HEK293 (cell line): Measurements from ENCODE around the gene TNIK.

ENCODE experiments used
- CTCF ChIA-PET: fragments of 350-600 bp; formaldehyde crosslinking; extraction: SDS; loops from one replicate; lab custom pipeline; 2021; ENCODE audit warnings: antibody characterized with exemption; lab: Yijun Ruan, JAX
- POLR2A ChIA-PET: fragments of 300-600 bp; formaldehyde crosslinking; extraction: SDS; loops from one replicate; lab custom pipeline; 2020; ENCODE audit warnings: antibody characterized with exemption, inconsistent platforms; lab: Yijun Ruan, JAX
- H3K27ac ChIP-seq: fragments of 200-500 bp; sonication (Bioruptor generic); 2 replicates; pipeline ENCODE4 v1.5.1; 2014; ENCODE audit warnings: low read depth, low read length, control low read depth, inconsistent platforms; ENCODE audit errors: extremely low read depth
- H3K36me3 ChIP-seq, 2 experiments: fragments of 200-500 bp in 1 of 2; sonication (Bioruptor generic) in 1 of 2; 1 replicate in 1 of 2; 2 replicates in 1 of 2; pipeline ENCODE4 v1.5.1; 2014 to 2017; ENCODE audit warnings: inconsistent platforms in 2 of 2, low read length in 2 of 2; ENCODE audit not compliant: control insufficient read depth in 2 of 2, insufficient read depth in 1 of 2
- H3K4me1 ChIP-seq: fragments of 200-500 bp; sonication (Bioruptor generic); 2 replicates; pipeline ENCODE4 v1.5.1; 2014; ENCODE audit warnings: mild to moderate bottlenecking, low read length, inconsistent platforms; ENCODE audit not compliant: control insufficient read depth, insufficient read depth
- H3K4me3 ChIP-seq: 2 replicates; pipeline ENCODE4 v1.5.1; 2011; ENCODE audit warnings: low read depth, mild to moderate bottlenecking, control low read depth, low read length, moderate library complexity
- H3K9me3 ChIP-seq: fragments of 200-500 bp; sonication (Bioruptor generic); 2 replicates; pipeline ENCODE4 v1.5.1; 2014; ENCODE audit warnings: low read depth, low read length, inconsistent platforms; ENCODE audit not compliant: control insufficient read depth, insufficient read depth
- REPIN1 ChIP-seq: fragments of 450-650 bp; formaldehyde crosslinking; IDR thresholded peaks from 2 replicates; pipeline ENCODE4 v1.5.1; 2017; ENCODE audit warnings: missing biosample characterization, missing genetic modification characterization, low read depth
- SALL2 ChIP-seq: fragments of 450-650 bp; formaldehyde crosslinking; IDR thresholded peaks from 2 replicates; pipeline ENCODE4 v1.5.0; 2017; ENCODE audit warnings: missing biosample characterization, mild to moderate bottlenecking, missing genetic modification characterization, borderline replicate concordance
- WT1 ChIP-seq: fragments of 450-650 bp; formaldehyde crosslinking; IDR thresholded peaks from 2 replicates; pipeline ENCODE4 v1.5.1; 2016; ENCODE audit warnings: missing biosample characterization, missing genetic modification characterization
- ZEB2 ChIP-seq: fragments of 450-650 bp; formaldehyde crosslinking; IDR thresholded peaks from 2 replicates; pipeline ENCODE4 v1.5.1; 2016; ENCODE audit warnings: missing biosample characterization, missing genetic modification characterization
- ZNF138 ChIP-seq: fragments of 450-650 bp; formaldehyde crosslinking; IDR thresholded peaks from 2 replicates; pipeline ENCODE4 v1.5.1; 2016; ENCODE audit warnings: missing biosample characterization, missing genetic modification characterization, borderline replicate concordance
- ZNF214 ChIP-seq: fragments of 450-650 bp; formaldehyde crosslinking; IDR thresholded peaks from 2 replicates; pipeline ENCODE4 v1.5.1; 2017; ENCODE audit warnings: missing biosample characterization, mild to moderate bottlenecking, missing genetic modification characterization, borderline replicate concordance
- ZNF221 ChIP-seq: fragments of 450-650 bp; formaldehyde crosslinking; IDR thresholded peaks from 2 replicates; pipeline ENCODE4 v1.5.1; 2017; ENCODE audit warnings: missing biosample characterization, missing genetic modification characterization, borderline replicate concordance
- ZNF239 ChIP-seq: fragments of 450-650 bp; formaldehyde crosslinking; IDR thresholded peaks from 2 replicates; pipeline ENCODE4 v1.5.1; 2016; ENCODE audit warnings: missing biosample characterization, missing genetic modification characterization
- ZNF248 ChIP-seq: fragments of 450-650 bp; formaldehyde crosslinking; IDR thresholded peaks from 2 replicates; pipeline ENCODE4 v1.5.1; 2017; ENCODE audit warnings: missing biosample characterization, missing genetic modification characterization
- ZNF324 ChIP-seq: fragments of 450-650 bp; formaldehyde crosslinking; IDR thresholded peaks from 2 replicates; pipeline ENCODE4 v1.5.1; 2016; ENCODE audit warnings: missing biosample characterization, missing genetic modification characterization
- ZNF654 ChIP-seq: fragments of 450-650 bp; formaldehyde crosslinking; IDR thresholded peaks from 2 replicates; pipeline ENCODE4 v1.5.1; 2016; ENCODE audit warnings: low read depth, missing biosample characterization, missing genetic modification characterization
- ZNF664 ChIP-seq: fragments of 450-650 bp; formaldehyde crosslinking; IDR thresholded peaks from 2 replicates; pipeline ENCODE4 v1.5.1; 2016; ENCODE audit warnings: missing biosample characterization, missing genetic modification characterization
- ZNF792 ChIP-seq: fragments of 450-650 bp; formaldehyde crosslinking; IDR thresholded peaks from 2 replicates; pipeline ENCODE4 v1.5.1; 2016; ENCODE audit warnings: missing biosample characterization, missing genetic modification characterization
- ZSCAN23 ChIP-seq: fragments of 450-650 bp; formaldehyde crosslinking; IDR thresholded peaks from 2 replicates; pipeline ENCODE4 v1.5.1; 2016; ENCODE audit warnings: missing biosample characterization, missing genetic modification characterization
- TF ChIP-seq, protein P1 (sequence below): fragments of 450-650 bp; formaldehyde crosslinking; IDR thresholded peaks from 2 replicates; pipeline ENCODE4 v1.5.1; 2017; ENCODE audit warnings: missing biosample characterization, missing genetic modification characterization
- TF ChIP-seq, protein P2 (sequence below): fragments of 450-650 bp; formaldehyde crosslinking; IDR thresholded peaks from 2 replicates; pipeline ENCODE4 v1.5.1; 2016; ENCODE audit warnings: missing biosample characterization, missing genetic modification characterization
- TF ChIP-seq, protein P3 (sequence below): fragments of 450-650 bp; formaldehyde crosslinking; conservative IDR thresholded peaks from 2 replicates; pipeline ENCODE4 v1.5.1; 2016; ENCODE audit warnings: low read depth, missing biosample characterization, missing genetic modification characterization

The TNIK gene

DNA sequence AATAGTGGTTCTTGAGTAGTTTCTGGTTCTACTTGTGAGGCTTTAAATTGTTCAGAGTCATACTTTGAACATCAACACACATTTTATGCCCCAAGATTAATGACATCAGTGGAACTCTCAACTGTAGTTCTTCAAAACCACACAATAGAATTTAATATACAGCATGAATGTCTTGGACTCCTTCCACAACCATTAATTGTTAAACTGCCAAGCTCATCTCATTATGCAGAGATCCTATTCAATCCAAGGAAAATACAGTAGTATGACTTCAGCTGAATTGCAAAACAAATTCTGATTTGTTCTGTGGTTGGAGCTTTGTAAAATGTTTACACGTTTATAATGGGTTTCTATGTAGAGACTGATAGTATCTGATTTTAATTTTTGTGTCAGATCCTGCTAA lies 234.5 kb downstream of the TNIK start:
- H3K27ac ChIP-seq = no peak overlapping the region
- ChIA-PET CTCF (no interaction called here), POLR2A (no interaction called here)
- no peaks in the 10 kb centered on the region for H3K9me3 ChIP-seq
- peaks cover 0 to 3% of the 10 kb centered on the region in 2 experiments; a peak in 1 of 3 replicates for H3K36me3 ChIP-seq
- TF ChIP-seq, protein P1, sequence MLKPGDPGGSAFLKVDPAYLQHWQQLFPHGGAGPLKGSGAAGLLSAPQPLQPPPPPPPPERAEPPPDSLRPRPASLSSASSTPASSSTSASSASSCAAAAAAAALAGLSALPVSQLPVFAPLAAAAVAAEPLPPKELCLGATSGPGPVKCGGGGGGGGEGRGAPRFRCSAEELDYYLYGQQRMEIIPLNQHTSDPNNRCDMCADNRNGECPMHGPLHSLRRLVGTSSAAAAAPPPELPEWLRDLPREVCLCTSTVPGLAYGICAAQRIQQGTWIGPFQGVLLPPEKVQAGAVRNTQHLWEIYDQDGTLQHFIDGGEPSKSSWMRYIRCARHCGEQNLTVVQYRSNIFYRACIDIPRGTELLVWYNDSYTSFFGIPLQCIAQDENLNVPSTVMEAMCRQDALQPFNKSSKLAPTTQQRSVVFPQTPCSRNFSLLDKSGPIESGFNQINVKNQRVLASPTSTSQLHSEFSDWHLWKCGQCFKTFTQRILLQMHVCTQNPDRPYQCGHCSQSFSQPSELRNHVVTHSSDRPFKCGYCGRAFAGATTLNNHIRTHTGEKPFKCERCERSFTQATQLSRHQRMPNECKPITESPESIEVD = no peak
- TF ChIP-seq, protein P2, sequence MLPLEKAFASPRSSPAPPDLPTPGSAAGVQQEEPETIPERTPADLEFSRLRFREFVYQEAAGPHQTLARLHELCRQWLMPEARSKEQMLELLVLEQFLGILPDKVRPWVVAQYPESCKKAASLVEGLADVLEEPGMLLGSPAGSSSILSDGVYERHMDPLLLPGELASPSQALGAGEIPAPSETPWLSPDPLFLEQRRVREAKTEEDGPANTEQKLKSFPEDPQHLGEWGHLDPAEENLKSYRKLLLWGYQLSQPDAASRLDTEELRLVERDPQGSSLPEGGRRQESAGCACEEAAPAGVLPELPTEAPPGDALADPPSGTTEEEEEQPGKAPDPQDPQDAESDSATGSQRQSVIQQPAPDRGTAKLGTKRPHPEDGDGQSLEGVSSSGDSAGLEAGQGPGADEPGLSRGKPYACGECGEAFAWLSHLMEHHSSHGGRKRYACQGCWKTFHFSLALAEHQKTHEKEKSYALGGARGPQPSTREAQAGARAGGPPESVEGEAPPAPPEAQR (tag by site-specific recombination) = no peak
- H3K4me1 ChIP-seq = peaks cover 10% of the 10 kb centered on the region
- no peak overlapping the region for H3K4me3 ChIP-seq

DNA sequence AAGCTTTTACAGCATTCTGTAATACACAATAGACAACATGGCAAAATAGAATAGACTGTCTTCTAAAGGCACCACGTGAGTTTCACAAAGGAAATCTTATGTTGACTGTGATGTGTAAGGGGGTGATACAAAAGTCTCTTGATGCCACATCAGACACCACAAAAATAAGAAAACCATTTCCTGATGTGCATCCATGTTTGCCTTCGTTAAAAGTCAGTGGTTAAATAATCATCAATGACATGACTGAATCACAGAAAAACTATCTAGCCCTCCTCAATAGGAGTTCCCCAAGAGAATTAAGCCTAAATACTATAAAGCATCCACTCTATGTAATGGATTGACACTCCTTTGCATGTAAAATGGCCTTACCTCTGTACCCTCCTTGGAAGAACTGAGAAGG lies 235.0 kb downstream of the TNIK start:
- H3K36me3 ChIP-seq = peaks cover 0 to 3% of the 10 kb centered on the region in 2 experiments; a peak in 1 of 3 replicates
- TF ChIP-seq ZNF792 (tag by site-specific recombination) = no peak
- TF ChIP-seq ZNF214 (tag by site-specific recombination) = no peak
- TF ChIP-seq SALL2 (tag by site-specific recombination) = no peak
- TF ChIP-seq ZNF324 = no peak
- no peak for TF ChIP-seq ZNF138 (tag by site-specific recombination)
- TF ChIP-seq ZEB2 (tag by site-specific recombination) = no peak
- no peak for TF ChIP-seq ZNF654 (tag by site-specific recombination)
- TF ChIP-seq, protein P3, sequence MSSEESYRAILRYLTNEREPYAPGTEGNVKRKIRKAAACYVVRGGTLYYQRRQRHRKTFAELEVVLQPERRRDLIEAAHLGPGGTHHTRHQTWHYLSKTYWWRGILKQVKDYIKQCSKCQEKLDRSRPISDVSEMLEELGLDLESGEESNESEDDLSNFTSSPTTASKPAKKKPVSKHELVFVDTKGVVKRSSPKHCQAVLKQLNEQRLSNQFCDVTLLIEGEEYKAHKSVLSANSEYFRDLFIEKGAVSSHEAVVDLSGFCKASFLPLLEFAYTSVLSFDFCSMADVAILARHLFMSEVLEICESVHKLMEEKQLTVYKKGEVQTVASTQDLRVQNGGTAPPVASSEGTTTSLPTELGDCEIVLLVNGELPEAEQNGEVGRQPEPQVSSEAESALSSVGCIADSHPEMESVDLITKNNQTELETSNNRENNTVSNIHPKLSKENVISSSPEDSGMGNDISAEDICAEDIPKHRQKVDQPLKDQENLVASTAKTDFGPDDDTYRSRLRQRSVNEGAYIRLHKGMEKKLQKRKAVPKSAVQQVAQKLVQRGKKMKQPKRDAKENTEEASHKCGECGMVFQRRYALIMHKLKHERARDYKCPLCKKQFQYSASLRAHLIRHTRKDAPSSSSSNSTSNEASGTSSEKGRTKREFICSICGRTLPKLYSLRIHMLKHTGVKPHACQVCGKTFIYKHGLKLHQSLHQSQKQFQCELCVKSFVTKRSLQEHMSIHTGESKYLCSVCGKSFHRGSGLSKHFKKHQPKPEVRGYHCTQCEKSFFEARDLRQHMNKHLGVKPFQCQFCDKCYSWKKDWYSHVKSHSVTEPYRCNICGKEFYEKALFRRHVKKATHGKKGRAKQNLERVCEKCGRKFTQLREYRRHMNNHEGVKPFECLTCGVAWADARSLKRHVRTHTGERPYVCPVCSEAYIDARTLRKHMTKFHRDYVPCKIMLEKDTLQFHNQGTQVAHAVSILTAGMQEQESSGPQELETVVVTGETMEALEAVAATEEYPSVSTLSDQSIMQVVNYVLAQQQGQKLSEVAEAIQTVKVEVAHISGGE (tag by site-specific recombination) = no peak
- no peak for TF ChIP-seq WT1 (tag by site-specific recombination)
- TF ChIP-seq ZNF248 (tag by site-specific recombination) = no peak
- TF ChIP-seq REPIN1 (tag by site-specific recombination) = no peak
- TF ChIP-seq ZNF221 (tag by site-specific recombination) = no peak
- no peak for TF ChIP-seq ZSCAN23 (tag by site-specific recombination)
- TF ChIP-seq ZNF239 (tag by site-specific recombination) = no peak
- no peak for TF ChIP-seq ZNF664 (tag by site-specific recombination)
- ChIA-PET POLR2A (no interaction called here), CTCF (no interaction called here)
- H3K9me3 ChIP-seq = no peaks in the 10 kb centered on the region
- no peak overlapping the region for H3K27ac ChIP-seq
- H3K4me3 ChIP-seq = no peak overlapping the region
- H3K4me1 ChIP-seq = peaks cover 10% of the 10 kb centered on the region
